ENCODE results near the gene NLRX1. TPM values are rescaled to one million over a fixed set of nuclear protein-coding genes. Genes with fewer than 3 reads are reported as not detected.

The NLRX1 gene
- total and polyA plus RNA-seq, 2 donors (not counting 3 experiments of a cell fraction or from before 2014, with no cell fraction given) = 15.1 to 15.5 TPM

- no peak overlapping the region for H3K4me3 ChIP-seq (replicated peaks in 1 of 3; ENCODE audit: insufficient read depth in 1 of 3, low read depth in 1 of 3, low read length in 3 of 3)
- FAIRE-seq (peak; percentile 89), DNase-seq (ENCODE audit: low read depth, low spot score) (peak; percentile 34)
- H3K9me3 ChIP-seq (replicated peaks; ENCODE audit: control insufficient read depth, insufficient read depth, low read length) = no peaks in the 10 kb centered on the region
- no TSS peak for BruUV-seq (replicated peaks)
- H2AFZ ChIP-seq (ENCODE audit: low read depth, low read length) = peak overlapping the region; percentile 29
- no peaks in the 10 kb centered on the region for H3K79me2 ChIP-seq (ENCODE audit: control insufficient read depth, insufficient read depth, low read length)
- H3K36me3 ChIP-seq (ENCODE audit: control insufficient read depth in 2 of 2, extremely low read depth in 1 of 2, insufficient read depth in 2 of 2, low read length in 2 of 2) = no peaks in the 10 kb centered on the region
- no peak overlapping the region for H3K9ac ChIP-seq (replicated peaks; ENCODE audit: extremely low read depth, insufficient read depth, low read length)
- H3K4me1 ChIP-seq (ENCODE audit: control insufficient read depth, extremely low read depth, insufficient read depth, low read length) = peaks cover 18% of the 10 kb centered on the region
- TF ChIP-seq FOS (IDR thresholded peaks at IDR 0.05; ENCODE audit: borderline replicate concordance, insufficient read depth, low read length) = peak; percentile 72
- TF ChIP-seq MYC (IDR thresholded peaks at IDR 0.05; ENCODE audit: low read depth, low read length) = no peak
- peak; percentile 71 for TF ChIP-seq JUN (IDR thresholded peaks at IDR 0.05; ENCODE audit: borderline replicate concordance, insufficient read depth, insufficient read length, low read depth)
- H3K27me3 ChIP-seq (ENCODE audit: control insufficient read depth in 2 of 2, insufficient read depth in 2 of 2, low read length in 2 of 2) = no peaks in the 10 kb centered on the region
- dilution Hi-C loops (cut with MboI; ENCODE audit: extremely low pct_ligation_motif_present, low sequenced_read_pairs) (no loop called here), intact Hi-C loops (cut with micrococcal nuclease) (no loop called here)
- no peak overlapping the region for H3K4me2 ChIP-seq (ENCODE audit: insufficient read depth, low read length)
- H4K20me1 ChIP-seq (replicated peaks; ENCODE audit: control insufficient read depth, extremely low read depth, insufficient read depth, low read length) = no peaks in the 10 kb centered on the region
- ChIA-PET POLR2A (no interaction called here), CTCF (no interaction called here)
- peak overlapping the region; percentile 43 for H3K27ac ChIP-seq (ENCODE audit: insufficient read depth, low read depth, low read length)
- H3K9me1 ChIP-seq (replicated peaks; ENCODE audit: control insufficient read depth, extremely low read depth, insufficient read depth, low read length) = no peaks in the 10 kb centered on the region
Measured at GRCh38 chr11:119175493-119176077, 7.1 kb downstream of the NLRX1 start.

DNA sequence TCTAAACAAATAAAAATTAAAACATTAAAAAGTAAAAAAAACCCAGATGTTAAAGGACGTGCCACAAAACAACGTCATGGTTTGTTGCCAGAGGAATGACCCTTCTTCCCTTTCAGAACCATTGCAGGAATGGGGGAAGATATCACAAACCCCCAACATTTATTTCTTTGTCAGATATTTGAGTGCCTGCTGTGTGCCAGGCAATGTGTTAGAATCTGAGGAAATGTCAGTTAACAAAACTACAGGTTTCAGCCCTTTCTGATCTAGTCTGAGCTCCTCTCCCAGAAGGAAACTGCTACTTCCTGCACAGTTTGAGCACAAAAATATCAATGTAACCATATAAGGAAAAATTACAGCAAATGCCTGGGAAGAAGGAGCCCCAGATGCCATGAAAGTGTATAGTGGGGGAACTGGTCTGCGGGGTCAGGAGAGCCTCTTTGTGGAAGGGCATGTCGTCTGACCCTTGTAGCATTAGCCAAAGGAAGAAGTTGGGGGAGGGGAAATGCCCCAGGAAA, 9.7 kb downstream of the NLRX1 start:
- H4K20me1 ChIP-seq (replicated peaks; ENCODE audit: control insufficient read depth, extremely low read depth, insufficient read depth, low read length) = no peaks in the 10 kb centered on the region
- CTCF ChIA-PET = interaction anchor here (1.0 to 1.7 kb wide), 7 partner anchors 9 to 160 kb away, joined by 3 to 16 read pairs (median 3); partner anchors contain the start of genes C2CD2L and NLRX1
- H3K79me2 ChIP-seq (ENCODE audit: control insufficient read depth, insufficient read depth, low read length) = no peaks in the 10 kb centered on the region
- no TSS peak for BruUV-seq (replicated peaks)
- dilution Hi-C loops (cut with MboI; ENCODE audit: extremely low pct_ligation_motif_present, low sequenced_read_pairs) = no loop called here
- peak overlapping the region; percentile 77 for H2AFZ ChIP-seq (ENCODE audit: low read depth, low read length)
- intact Hi-C loops (cut with micrococcal nuclease) = loop anchor here (1.0 kb wide), 1 partner anchor 10 kb away; the partner anchor contains the start of gene NLRX1
- H3K9me3 ChIP-seq (replicated peaks; ENCODE audit: control insufficient read depth, insufficient read depth, low read length) = no peaks in the 10 kb centered on the region
- H3K4me1 ChIP-seq (ENCODE audit: control insufficient read depth, extremely low read depth, insufficient read depth, low read length) = peaks cover 29% of the 10 kb centered on the region
- peak overlapping the region; percentile 45 for H3K27ac ChIP-seq (ENCODE audit: insufficient read depth, low read depth, low read length)
- no peak for TF ChIP-seq POLR2AphosphoS5 (IDR thresholded peaks at IDR 0.05; ENCODE audit: insufficient read depth, low read depth, low read length)
- TF ChIP-seq MAX (IDR thresholded peaks at IDR 0.05; ENCODE audit: insufficient read depth, insufficient read length) = no peak
- TF ChIP-seq EZH2 (IDR thresholded peaks at IDR 0.05; ENCODE audit: borderline replicate concordance, low read depth, low read length, severe bottlenecking) = no peak
- TF ChIP-seq JUN (IDR thresholded peaks at IDR 0.05; ENCODE audit: borderline replicate concordance, insufficient read depth, insufficient read length, low read depth) = no peak
- TF ChIP-seq FOS (IDR thresholded peaks at IDR 0.05; ENCODE audit: borderline replicate concordance, insufficient read depth, low read length) = no peak
- no peak for TF ChIP-seq POLR2A (IDR thresholded peaks at IDR 0.05; ENCODE audit: low read depth, low read length)
- TF ChIP-seq MYC (IDR thresholded peaks at IDR 0.05; ENCODE audit: low read depth, low read length) = no peak
- TF ChIP-seq GATA2 (IDR thresholded peaks at IDR 0.05; ENCODE audit: insufficient read depth, insufficient read length, low read depth, low read length) = no peak
- TF ChIP-seq CTCF (IDR thresholded peaks at IDR 0.05; ENCODE audit: extremely low read depth in 1 of 2, insufficient read depth in 1 of 2, low read depth in 1 of 2, low read length in 2 of 2) = no peak
- no peak overlapping the region for H3K9ac ChIP-seq (replicated peaks; ENCODE audit: extremely low read depth, insufficient read depth, low read length)
- FAIRE-seq = peak; percentile 94
- POLR2A ChIA-PET = interaction anchor here (1.0 to 2.2 kb wide), 2 partner anchors 9 to 16 kb away, joined by 3 to 10 read pairs; partner anchors contain the start of gene NLRX1
- no peaks in the 10 kb centered on the region for H3K9me1 ChIP-seq (replicated peaks; ENCODE audit: control insufficient read depth, extremely low read depth, insufficient read depth, low read length)
- H3K27me3 ChIP-seq (ENCODE audit: control insufficient read depth in 2 of 2, insufficient read depth in 2 of 2, low read length in 2 of 2) = no peaks in the 10 kb centered on the region
- H3K36me3 ChIP-seq (ENCODE audit: control insufficient read depth in 2 of 2, extremely low read depth in 1 of 2, insufficient read depth in 2 of 2, low read length in 2 of 2) = no peaks in the 10 kb centered on the region
- H3K4me3 ChIP-seq (replicated peaks in 1 of 3; ENCODE audit: insufficient read depth in 1 of 3, low read depth in 1 of 3, low read length in 3 of 3) = no peak overlapping the region
- peak overlapping the region; percentile 43 for H3K4me2 ChIP-seq (ENCODE audit: insufficient read depth, low read length)
- DNase-seq (ENCODE audit: low read depth, low spot score) = peak; percentile 63
